HepG2 (cell line): ENCODE results near the gene DAAM1. TPM values are rescaled to one million over a fixed set of nuclear protein-coding genes. Genes with fewer than 3 reads are reported as not detected.

Source experiments
- ATAC-seq: fragments of 200-7000 bp; cut with Tn5 transposase; 3 replicates; pipeline ENCODE4 v1.9.1; 2020; ENCODE audit warnings: mild to moderate bottlenecking, moderate library complexity
- BruUV-seq: library from RNA; stranded (reverse); fragments of 400-500 nt; replicated peaks from 2 replicates; lab custom pipeline; 2021; lab: Mats Ljungman, UMichigan
- CTCF ChIA-PET: fragments of 300-600 bp; formaldehyde crosslinking; extraction: SDS; loops from one replicate; lab custom pipeline; 2021; ENCODE audit warnings: low total read pairs, inconsistent platforms, low intra/inter-chr PET ratio; lab: Yijun Ruan, JAX
- POLR2A ChIA-PET: fragments of 350-600 bp; sonication (Branson Sonifier 250); formaldehyde crosslinking; loops from one replicate; lab custom pipeline; 2020; ENCODE audit warnings: antibody characterized with exemption, inconsistent platforms; lab: Yijun Ruan, JAX
- DNase-seq: peaks from one replicate; pipeline ENCODE4 v3.0.0-alpha.2; 2015; ENCODE audit warnings: low spot score
- FAIRE-seq: peaks from 3 replicates; lab custom pipeline; 2011; peaks lifted over from hg19 to GRCh38; lab: Jason Lieb, UNC
- H2AFZ ChIP-seq: one replicate; pipeline ENCODE4 v1.6.1; 2011; ENCODE audit warnings: low read length, inconsistent platforms
- H3K27ac ChIP-seq: fragments of 300-600 bp; 3 replicates; pipeline ENCODE4 v1.8.0; 2011; ENCODE audit warnings: mixed run types, mild to moderate bottlenecking, mixed read lengths, low read length, inconsistent platforms; ENCODE audit not compliant: insufficient read depth; ENCODE audit errors: extremely low read length
- H3K27me3 ChIP-seq, 2 experiments: fragments of 200-600 bp in 1 of 2; 2 replicates in 1 of 2; 3 replicates in 1 of 2; pipeline versions ENCODE4 v1.6.0 to v1.8.0; 2011; ENCODE audit warnings: low read length in 2 of 2, mild to moderate bottlenecking in 2 of 2, moderate library complexity in 2 of 2, inconsistent platforms in 1 of 2; ENCODE audit not compliant: insufficient read depth in 2 of 2, control insufficient read depth in 1 of 2
- H3K36me3 ChIP-seq, 2 experiments: fragments of 200-600 bp in 1 of 2; replicated peaks in 1 of 2; 2 replicates in 1 of 2; 3 replicates in 1 of 2; pipeline versions ENCODE4 v1.5.1 to v1.8.0; 2011; ENCODE audit warnings: low read length in 2 of 2, inconsistent platforms in 1 of 2; ENCODE audit not compliant: insufficient read depth in 2 of 2, control insufficient read depth in 1 of 2
- H3K4me1 ChIP-seq: 2 replicates; pipeline ENCODE4 v1.5.1; 2012; ENCODE audit warnings: low read length, inconsistent platforms; ENCODE audit not compliant: insufficient read depth
- H3K4me2 ChIP-seq: 2 replicates; pipeline ENCODE4 v1.6.0; 2011; ENCODE audit warnings: low read depth, low read length, inconsistent platforms
- H3K4me3 ChIP-seq, 3 experiments: fragments of 200-600 bp in 1 of 3; sonication (generic), shearing (Covaris generic) in 1 of 3; replicated peaks in 1 of 3; 2 replicates each; pipeline ENCODE4 v1.5.1; 2011 to 2016; ENCODE audit warnings: low read length in 3 of 3, inconsistent platforms in 2 of 3, low read depth in 2 of 3, mild to moderate bottlenecking in 2 of 3, control low read depth in 1 of 3, mixed read lengths in 1 of 3; ENCODE audit not compliant: insufficient read depth in 1 of 3
- H3K79me2 ChIP-seq: one replicate; pipeline ENCODE4 v1.6.1; 2011; ENCODE audit warnings: low read length, inconsistent platforms; ENCODE audit not compliant: insufficient read depth
- H3K9ac ChIP-seq: 2 replicates; pipeline ENCODE4 v1.6.0; 2011; ENCODE audit warnings: mild to moderate bottlenecking, low read depth, low read length, inconsistent platforms; ENCODE audit not compliant: insufficient read depth
- H3K9me3 ChIP-seq: 2 replicates; pipeline ENCODE4 v1.5.1; 2012; ENCODE audit warnings: mild to moderate bottlenecking, low read length
- H4K20me1 ChIP-seq: 2 replicates; pipeline ENCODE4 v1.6.0; 2011; ENCODE audit warnings: inconsistent platforms, mild to moderate bottlenecking, low read length, moderate library complexity; ENCODE audit not compliant: insufficient read depth
- EP300 ChIP-seq, 3 experiments: sonication (generic) in 1 of 3; formaldehyde crosslinking in 1 of 3; IDR thresholded peaks; 2 replicates each; pipeline versions ENCODE4 v1.5.1 to v1.6.1; 2011 to 2020; ENCODE audit warnings: low read depth in 2 of 3, low read length in 2 of 3, borderline replicate concordance in 1 of 3, improper control_type of control experiment in 1 of 3, mild to moderate bottlenecking in 1 of 3, missing genetic modification reagents in 1 of 3, moderate library complexity in 1 of 3
- HOXA3 ChIP-seq: sonication (generic); formaldehyde crosslinking; IDR thresholded peaks from 2 replicates; pipeline ENCODE4 v1.5.0; 2020; ENCODE audit warnings: missing genetic modification reagents
- JUN ChIP-seq: sonication (generic); formaldehyde crosslinking; IDR thresholded peaks from 2 replicates; pipeline ENCODE4 v1.4.0; 2020; ENCODE audit warnings: mild to moderate bottlenecking, missing genetic modification reagents
- PRDM4 ChIP-seq: sonication (generic); formaldehyde crosslinking; IDR thresholded peaks from 2 replicates; pipeline ENCODE4 v1.9.0; 2021; ENCODE audit warnings: missing genetic modification reagents, borderline replicate concordance
- SNAPC2 ChIP-seq: sonication (generic); formaldehyde crosslinking; IDR thresholded peaks from 2 replicates; pipeline ENCODE4 v1.8.1; 2022; ENCODE audit warnings: mild to moderate bottlenecking, missing genetic modification reagents
- SUZ12 ChIP-seq: fragments of 150-350 bp; IDR thresholded peaks from 2 replicates; pipeline ENCODE4 v1.6.1; 2014; ENCODE audit warnings: low read depth, low read length
- TBX3 ChIP-seq: fragments of 450-650 bp; IDR thresholded peaks from 2 replicates; pipeline ENCODE4 v1.6.1; 2017; ENCODE audit warnings: antibody characterized with exemption, mild to moderate bottlenecking, inconsistent platforms, borderline replicate concordance
- ZBTB25 ChIP-seq: IDR thresholded peaks from 2 replicates; pipeline ENCODE4 v1.6.1; 2018; ENCODE audit warnings: missing genetic modification reagents
- ZBTB34 ChIP-seq: sonication (generic); formaldehyde crosslinking; IDR thresholded peaks from 2 replicates; pipeline ENCODE4 v1.8.0; 2022; ENCODE audit warnings: mild to moderate bottlenecking, missing genetic modification reagents
- ZGPAT ChIP-seq: IDR thresholded peaks from 2 replicates; pipeline ENCODE4 v1.6.1; 2016; ENCODE audit warnings: mild to moderate bottlenecking
- ZNF10 ChIP-seq: sonication (generic); formaldehyde crosslinking; IDR thresholded peaks from 2 replicates; pipeline ENCODE4 v1.4.0; 2020; ENCODE audit warnings: mild to moderate bottlenecking, low read depth, missing genetic modification reagents, borderline replicate concordance
- ZNF446 ChIP-seq: sonication (generic); formaldehyde crosslinking; IDR thresholded peaks from 2 replicates; pipeline ENCODE4 v1.5.0; 2020; ENCODE audit warnings: mild to moderate bottlenecking, missing genetic modification reagents
- WGBS: methylation state at CpG from one replicate; pipeline ENCODE4 v1.1.6; 2017; ENCODE audit warnings: low lambda C conversion rate; 5-methylcytosine and 5-hydroxymethylcytosine counted together
- in situ Hi-C: cut with HindIII; loops from 2 replicates; pipeline ENCODE4 v1.10.0; 2017; ENCODE audit warnings: low pct_unique_long_range_greater_than_20kb; ENCODE audit not compliant: extremely low pct_ligation_motif_present
- intact Hi-C: fragments of 100-400 bp; cut with micrococcal nuclease; formaldehyde crosslinking; loops from one replicate; pipeline ENCODE4 v1.10.0; 2022; ENCODE audit not compliant: unreplicated experiment
- polyA plus RNA-seq, 8 experiments: library from polyadenylated mRNA; depleted of rRNA in 3 of 8; stranded (reverse) in 7 of 8; unstranded in 1 of 8; fragments of >200 nt; fragmentation: Illumina TruSeq in 4 of 8; extraction: Trizol in 4 of 8; gene quantifications; 2 replicates each; pipeline versions ENCODE4 v1.2.1 to v1.2.3, GENCODE V29; 2011 to 2016; ENCODE audit warnings: low read depth in 4 of 8, missing spikeins in 1 of 8, mixed read lengths in 1 of 8; ENCODE audit not compliant: insufficient read depth in 1 of 8
- total RNA-seq, 5 experiments: library from RNA; depleted of rRNA; stranded (reverse); fragments of >200 nt; fragmentation: Illumina TruSeq; extraction: Trizol; gene quantifications; 2 replicates each; pipeline ENCODE4 v1.2.3, GENCODE V29; 2016; ENCODE audit warnings: low read depth in 1 of 5

Gene DAAM1
- total and polyA plus RNA-seq, 2 of the 13 experiments (the other 11 are each of a cell fraction or from before 2014, with no cell fraction given), result 10.9 to 24.5 TPM

- POLR2A ChIA-PET, result no interaction called here
- Histone ChIP-seq H3K79me2 (peaks cover 2% of the 10 kb centered on the region), H3K4me3 (no peak overlapping the region), H4K20me1 (no peaks in the 10 kb centered on the region), H3K27me3 (no peaks in the 10 kb centered on the region), H2AFZ (no peak overlapping the region), H3K4me2 (no peak overlapping the region), H3K27ac (no peak overlapping the region), H3K9ac (no peak overlapping the region), H3K9me3 (no peaks in the 10 kb centered on the region), H3K4me1 (peaks cover 19% of the 10 kb centered on the region), H3K36me3 (peaks cover 8 to 34% of the 10 kb centered on the region in 2 experiments; a peak in 4 of 5 replicates)
- intact Hi-C loops (no loop called here), in situ Hi-C loops (no loop called here)
- no peak for DNase-seq
- no peak for ATAC-seq
- WGBS, result 96% methylated on average over 2 of the region's 2 CpGs
- CTCF ChIA-PET, result no interaction called here
- no peak for FAIRE-seq
- no TSS peak for BruUV-seq
- TF ChIP-seq HOXA3 (CRISPR knock-in tag) (no peak), ZBTB34 (no peak)
These were observed 78.6 kb downstream of the DAAM1 start for GRCh38 chr14:59267046-59267445.

GRCh38 chr14:59268011-59268410, 79.5 kb downstream of the DAAM1 start:
- BruUV-seq, result no TSS peak
- Histone ChIP-seq H3K4me3 (no peak overlapping the region), H3K9ac (no peak overlapping the region), H3K4me1 (peaks cover 10% of the 10 kb centered on the region), H3K36me3 (peaks cover 8 to 34% of the 10 kb centered on the region in 2 experiments; a peak in 4 of 5 replicates), H3K27me3 (no peaks in the 10 kb centered on the region), H3K27ac (no peak overlapping the region), H3K4me2 (no peak overlapping the region), H2AFZ (no peak overlapping the region), H4K20me1 (no peaks in the 10 kb centered on the region), H3K79me2 (no peaks in the 10 kb centered on the region), H3K9me3 (no peaks in the 10 kb centered on the region)
- DNase-seq, result no peak
- ChIA-PET POLR2A (no interaction called here), CTCF (no interaction called here)
- FAIRE-seq, result no peak
- intact Hi-C loops (no loop called here), in situ Hi-C loops (no loop called here)
- ATAC-seq, result no peak
- WGBS, result 100% methylated on average over 10 of the region's 10 CpGs
- TF ChIP-seq TBX3 (no peak), SNAPC2 (no peak), EP300 (IDR thresholded peaks at IDR 0.05; ENCODE audit: low read depth in 2 of 2, low read length in 2 of 2) (no peak), EP300 (CRISPR knock-in tag; IDR thresholded peaks at IDR 0.05; ENCODE audit: borderline replicate concordance) (no peak), SUZ12 (no peak), ZNF10 (CRISPR knock-in tag) (no peak), PRDM4 (no peak), ZNF446 (no peak), ZBTB25 (CRISPR knock-in tag) (no peak), JUN (CRISPR knock-in tag) (no peak), ZGPAT (no peak)
